Naive thymus-derived CD4-positive, alpha-beta T cell (primary cell): ENCODE data around the gene OSTN. TPM values are rescaled to one million over a fixed set of nuclear protein-coding genes. Genes with fewer than 3 reads are reported as not detected.
"Not testable (repeated sequence)": the region's sequence is repeated elsewhere in the genome, so short reads cannot be mapped to it uniquely, and the experiment has no call there.

Experiments
- ATAC-seq: fragments of 150-1000 bp; cut with Tn5 transposase; 2 replicates; pipeline ENCODE4 v1.10.0; 2021; ENCODE audit warnings: mild to moderate bottlenecking, moderate library complexity
- CTCF ChIA-PET: fragments of 350-600 bp; sonication (Branson Sonifier 250); formaldehyde crosslinking; loops from one replicate; lab custom pipeline; 2021; ENCODE audit warnings: antibody characterized with exemption; lab: Charles Lee
- POLR2A ChIA-PET: fragments of 350-600 bp; sonication (Branson Sonifier 250); formaldehyde crosslinking; loops from one replicate; lab custom pipeline; 2021; ENCODE audit warnings: antibody characterized with exemption, inconsistent platforms; lab: Charles Lee
- DNase-seq, 9 donors: peaks; one replicate each; pipeline versions ENCODE4 v3.0.0 to v3.0.0-alpha.2; 2020 to 2022; ENCODE audit warnings: mixed read lengths in 1 of 9
- H3K27ac ChIP-seq: one replicate; pipeline ENCODE4 v1.7.0; 2013; ENCODE audit warnings: mild to moderate bottlenecking, low read depth, low read length, moderate library complexity
- H3K27me3 ChIP-seq, 2 donors: one replicate each; pipeline ENCODE4 v1.7.0; 2013; ENCODE audit warnings: low read length in 2 of 2, mild to moderate bottlenecking in 2 of 2, moderate library complexity in 2 of 2; ENCODE audit not compliant: control insufficient read depth in 2 of 2, insufficient read depth in 2 of 2
- H3K36me3 ChIP-seq, 3 experiments: 1 replicate in 2 of 3; 2 replicates in 1 of 3; pipeline ENCODE4 v1.7.0; 2013; ENCODE audit warnings: low read length in 3 of 3, mild to moderate bottlenecking in 3 of 3, moderate library complexity in 1 of 3; ENCODE audit not compliant: insufficient read depth in 3 of 3, control insufficient read depth in 2 of 3
- H3K4me1 ChIP-seq, 2 donors: one replicate each; pipeline ENCODE4 v1.7.0; 2013; ENCODE audit warnings: low read length in 2 of 2, mild to moderate bottlenecking in 2 of 2, moderate library complexity in 1 of 2; ENCODE audit not compliant: control insufficient read depth in 2 of 2, insufficient read depth in 2 of 2
- H3K4me3 ChIP-seq: 2 replicates; pipeline ENCODE4 v1.7.0; 2013; ENCODE audit warnings: mild to moderate bottlenecking, low read length
- H3K9me3 ChIP-seq, 3 experiments: 1 replicate in 2 of 3; 2 replicates in 1 of 3; pipeline ENCODE4 v1.7.0; 2013; ENCODE audit warnings: low read length in 3 of 3; ENCODE audit not compliant: control insufficient read depth in 2 of 3
- H3K27ac Mint-ChIP-seq, 9 donors: one replicate each; pipeline ENCODE4 v1.8.0; 2020 to 2022; ENCODE audit warnings: mixed read lengths in 9 of 9, mild to moderate bottlenecking in 8 of 9, moderate library complexity in 5 of 9, inconsistent platforms in 2 of 9
- H3K27me3 Mint-ChIP-seq, 5 donors: one replicate each; pipeline ENCODE4 v1.8.0; 2021 to 2022; ENCODE audit warnings: mixed read lengths in 5 of 5, mild to moderate bottlenecking in 1 of 5
- H3K36me3 Mint-ChIP-seq, 5 donors: one replicate each; pipeline ENCODE4 v1.8.0; 2020 to 2022; ENCODE audit warnings: mixed read lengths in 5 of 5, mild to moderate bottlenecking in 3 of 5, inconsistent platforms in 1 of 5
- H3K4me1 Mint-ChIP-seq, 7 donors: one replicate each; pipeline ENCODE4 v1.8.0; 2020 to 2022; ENCODE audit warnings: mixed read lengths in 7 of 7, mild to moderate bottlenecking in 3 of 7, inconsistent platforms in 1 of 7
- H3K4me3 Mint-ChIP-seq, 10 donors: one replicate each; pipeline ENCODE4 v1.8.0; 2020 to 2022; ENCODE audit warnings: mild to moderate bottlenecking in 10 of 10, mixed read lengths in 10 of 10, moderate library complexity in 6 of 10, inconsistent platforms in 2 of 10
- H3K9me3 Mint-ChIP-seq, 11 donors: one replicate each; pipeline ENCODE4 v1.8.0; 2020 to 2022; ENCODE audit warnings: mixed read lengths in 11 of 11, mild to moderate bottlenecking in 4 of 11, inconsistent platforms in 1 of 11, moderate library complexity in 1 of 11
- intact Hi-C, 2 donors: fragments of 100-400 bp; cut with micrococcal nuclease; formaldehyde crosslinking; loops; one replicate each; pipeline ENCODE4 v1.15.1; 2023
- polyA plus RNA-seq, 2 donors: library from polyadenylated mRNA; unstranded; fragments of 300-500 nt; fragmentation: Illumina TruSeq; gene quantifications; one replicate each; pipeline ENCODE4 v1.2.3, GENCODE V29; 2021
- total RNA-seq, 6 experiments: library from RNA in 5 of 6; stranded (reverse) in 5 of 6; gene quantifications; 1 replicate in 5 of 6; 2 replicates in 1 of 6; pipeline ENCODE4 v1.2.3 and lab custom pipeline; 2021 to 2026

The OSTN gene
- total and polyA plus RNA-seq, 7 experiments from 2014 or later, result not detected

DNA sequence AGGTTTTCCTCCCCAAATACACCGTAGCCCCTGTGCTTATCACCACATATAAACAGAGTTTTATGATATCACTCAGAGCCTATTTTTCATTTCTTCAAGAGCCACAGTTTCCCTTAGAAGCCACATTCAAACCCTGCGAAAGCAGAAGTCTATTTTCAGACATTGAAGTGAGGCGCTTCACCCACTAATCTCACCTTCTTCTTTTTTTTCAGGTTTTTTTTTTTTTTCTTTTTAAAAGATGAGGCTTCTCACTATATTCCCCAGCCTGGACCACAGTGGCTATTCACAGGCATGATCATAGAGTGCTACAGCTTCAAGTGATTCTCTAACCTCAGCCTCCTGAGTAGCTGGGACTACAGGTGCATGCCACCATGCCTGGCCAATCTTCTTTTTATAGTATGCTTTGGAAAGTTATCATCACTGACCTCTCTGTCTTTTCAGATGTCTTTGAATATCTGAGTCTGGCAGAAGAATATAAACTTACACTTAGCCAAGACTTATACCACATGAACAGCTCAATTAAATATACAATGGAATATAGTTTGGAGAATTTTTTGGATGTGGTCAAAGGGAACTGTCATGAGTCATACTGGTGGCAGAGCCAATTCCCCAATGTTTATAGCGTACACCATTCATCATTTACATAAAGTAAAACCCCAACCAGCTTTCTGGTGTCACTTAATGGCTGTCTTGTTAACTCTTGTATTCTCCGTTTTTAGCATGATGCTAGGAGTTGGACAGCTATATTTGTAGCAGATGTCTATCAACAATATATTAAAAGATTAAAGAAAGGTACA lies 70.4 kb downstream of the OSTN start:
- intact Hi-C loops, result no loop called here
- CTCF ChIA-PET, result no interaction called here
- POLR2A ChIA-PET, result no interaction called here
- no peak for ATAC-seq
- no peak for DNase-seq
- peaks cover 0 to 3% (median 0%) of the 10 kb centered on the region in 5 donors for H3K27me3 Mint-ChIP-seq
- no peaks in the 10 kb centered on the region for H3K9me3 ChIP-seq
- no peaks in the 10 kb centered on the region for H3K36me3 ChIP-seq
- no peak overlapping the region for H3K4me3 Mint-ChIP-seq
- no peaks in the 10 kb centered on the region for H3K36me3 Mint-ChIP-seq
- H3K4me1 Mint-ChIP-seq, result no peaks in the 10 kb centered on the region
- H3K4me3 ChIP-seq, result no peak overlapping the region
- no peaks in the 10 kb centered on the region for H3K27me3 ChIP-seq
- no peaks in the 10 kb centered on the region for H3K4me1 ChIP-seq
- H3K27ac ChIP-seq, result no peak overlapping the region
- peaks cover 0 to 5% (median 0%) of the 10 kb centered on the region in 11 donors for H3K9me3 Mint-ChIP-seq
- H3K27ac Mint-ChIP-seq, result no peak overlapping the region

DNA sequence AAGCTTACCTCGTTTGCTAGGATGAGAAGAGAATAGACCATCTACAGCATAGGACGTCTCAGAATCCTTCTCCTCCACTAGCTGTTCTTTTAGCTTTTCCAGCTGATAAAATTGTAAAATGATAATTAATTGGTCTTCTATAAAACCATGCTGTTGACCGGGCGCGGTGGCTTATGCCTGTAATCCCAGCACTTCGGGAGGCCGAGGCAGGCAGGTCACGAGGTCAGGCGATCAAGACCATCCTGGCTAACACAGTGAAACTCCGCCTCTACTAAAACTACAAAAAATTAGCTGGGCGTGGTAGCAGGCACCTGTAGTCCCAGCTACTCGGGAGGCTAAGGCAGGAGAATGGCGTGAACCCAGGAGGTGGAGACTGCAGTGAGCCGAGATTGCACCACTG lies 76.2 kb downstream of the OSTN start:
- H3K27ac Mint-ChIP-seq, H3K4me1 ChIP-seq, ATAC-seq, H3K9me3 Mint-ChIP-seq, H3K4me3 Mint-ChIP-seq, POLR2A ChIA-PET, H3K9me3 ChIP-seq, H3K27me3 Mint-ChIP-seq, intact Hi-C loops, DNase-seq, H3K27me3 ChIP-seq, H3K36me3 ChIP-seq, H3K4me3 ChIP-seq, H3K27ac ChIP-seq, H3K4me1 Mint-ChIP-seq, H3K36me3 Mint-ChIP-seq, CTCF ChIA-PET: not testable (repeated sequence)

DNA sequence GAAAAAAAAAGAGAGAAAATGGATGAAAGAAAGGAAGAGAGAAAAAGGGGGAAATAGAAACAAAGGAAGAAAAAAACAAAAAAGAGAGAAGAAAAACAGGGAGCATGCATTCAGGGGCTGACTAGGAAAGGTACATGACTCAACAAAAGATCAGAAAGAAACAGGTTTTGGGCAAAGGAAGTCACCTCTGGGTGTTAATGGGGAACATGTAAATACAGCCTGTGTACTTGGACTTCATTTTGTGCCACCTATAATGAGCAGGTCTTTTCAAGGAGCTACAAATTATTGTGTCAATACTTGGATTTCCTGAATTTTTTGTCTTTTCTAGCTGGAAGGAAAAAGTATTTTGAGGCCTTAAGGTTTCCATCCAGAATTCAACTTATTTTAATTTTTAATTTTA lies 76.7 kb downstream of the OSTN start:
- no peaks in the 10 kb centered on the region for H3K27me3 ChIP-seq
- intact Hi-C loops, result no loop called here
- H3K4me1 Mint-ChIP-seq, result no peaks in the 10 kb centered on the region
- no peaks in the 10 kb centered on the region for H3K36me3 Mint-ChIP-seq
- H3K27ac Mint-ChIP-seq, result no peak overlapping the region
- DNase-seq, result no peak
- no peaks in the 10 kb centered on the region for H3K4me1 ChIP-seq
- POLR2A ChIA-PET, result no interaction called here
- no peak overlapping the region for H3K4me3 ChIP-seq
- H3K4me3 Mint-ChIP-seq, result no peak overlapping the region
- no peak for ATAC-seq
- CTCF ChIA-PET, result no interaction called here
- peaks cover 0 to 5% (median 0%) of the 10 kb centered on the region in 11 donors for H3K9me3 Mint-ChIP-seq
- H3K27ac ChIP-seq, result no peak overlapping the region
- no peaks in the 10 kb centered on the region for H3K36me3 ChIP-seq
- H3K9me3 ChIP-seq, result no peaks in the 10 kb centered on the region
- no peaks in the 10 kb centered on the region for H3K27me3 Mint-ChIP-seq

DNA sequence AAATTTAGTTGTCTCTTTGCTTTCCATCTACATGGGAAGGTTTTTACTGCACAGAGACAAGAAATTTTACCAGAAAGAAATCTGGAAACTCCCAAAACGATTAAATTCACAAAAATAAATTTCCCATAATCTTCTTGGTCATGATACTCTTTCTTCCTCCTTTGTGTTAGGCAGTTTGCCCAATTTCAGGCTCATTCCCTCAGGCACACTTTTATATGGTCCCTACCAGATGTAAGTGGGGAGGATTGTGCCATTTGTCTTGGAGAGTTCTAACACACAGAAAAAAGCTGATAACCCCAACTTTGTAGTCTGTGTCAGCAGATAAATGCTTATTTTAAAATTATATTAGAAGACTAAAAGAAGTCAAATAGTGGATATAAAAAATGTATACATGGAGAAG lies 81.1 kb downstream of the OSTN start:
- H3K4me1 Mint-ChIP-seq, result no peaks in the 10 kb centered on the region
- intact Hi-C loops, result no loop called here
- H3K36me3 Mint-ChIP-seq, result no peaks in the 10 kb centered on the region
- no peaks in the 10 kb centered on the region for H3K9me3 ChIP-seq
- ATAC-seq (no peak), DNase-seq (no peak)
- H3K27me3 Mint-ChIP-seq, result no peaks in the 10 kb centered on the region
- peaks cover 0 to 3% (median 0%) of the 10 kb centered on the region in 11 donors for H3K9me3 Mint-ChIP-seq
- no peaks in the 10 kb centered on the region for H3K36me3 ChIP-seq
- H3K4me1 ChIP-seq, result no peaks in the 10 kb centered on the region
- CTCF ChIA-PET, result no interaction called here
- H3K27me3 ChIP-seq, result no peaks in the 10 kb centered on the region
- H3K27ac ChIP-seq, result no peak overlapping the region
- no peak overlapping the region for H3K27ac Mint-ChIP-seq
- POLR2A ChIA-PET, result no interaction called here
- H3K4me3 ChIP-seq, result no peak overlapping the region
- no peak overlapping the region for H3K4me3 Mint-ChIP-seq

DNA sequence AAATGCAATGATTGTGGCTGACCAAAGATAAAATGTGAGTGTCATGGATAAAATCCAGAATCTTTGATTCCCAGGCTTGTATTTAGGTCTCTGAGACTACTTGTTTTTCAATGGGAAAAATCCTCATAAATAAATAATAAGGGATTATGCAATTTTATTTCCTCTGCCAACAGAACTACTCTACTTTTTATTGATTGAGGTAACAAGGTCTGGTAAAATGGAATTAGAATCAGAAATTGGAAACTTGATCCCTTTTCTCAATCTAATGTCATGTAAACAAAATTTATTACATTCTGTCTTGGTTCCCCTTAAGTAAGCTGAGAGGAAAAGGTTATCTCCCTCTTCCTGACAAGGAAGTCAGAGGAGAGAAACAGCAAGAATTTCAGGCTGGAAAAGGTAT lies 81.8 kb downstream of the OSTN start:
- H3K9me3 ChIP-seq, result no peaks in the 10 kb centered on the region
- DNase-seq (no peak), ATAC-seq (no peak)
- no peaks in the 10 kb centered on the region for H3K4me1 Mint-ChIP-seq
- H3K27me3 ChIP-seq, result no peaks in the 10 kb centered on the region
- no peak overlapping the region for H3K27ac Mint-ChIP-seq
- H3K27me3 Mint-ChIP-seq, result no peaks in the 10 kb centered on the region
- no peak overlapping the region for H3K27ac ChIP-seq
- ChIA-PET CTCF (no interaction called here), POLR2A (no interaction called here)
- H3K36me3 Mint-ChIP-seq, result no peaks in the 10 kb centered on the region
- H3K36me3 ChIP-seq, result no peaks in the 10 kb centered on the region
- H3K4me3 Mint-ChIP-seq, result no peak overlapping the region
- H3K9me3 Mint-ChIP-seq, result peaks cover 0 to 6% (median 0%) of the 10 kb centered on the region in 11 donors
- intact Hi-C loops, result no loop called here
- no peak overlapping the region for H3K4me3 ChIP-seq
- H3K4me1 ChIP-seq, result no peaks in the 10 kb centered on the region

DNA sequence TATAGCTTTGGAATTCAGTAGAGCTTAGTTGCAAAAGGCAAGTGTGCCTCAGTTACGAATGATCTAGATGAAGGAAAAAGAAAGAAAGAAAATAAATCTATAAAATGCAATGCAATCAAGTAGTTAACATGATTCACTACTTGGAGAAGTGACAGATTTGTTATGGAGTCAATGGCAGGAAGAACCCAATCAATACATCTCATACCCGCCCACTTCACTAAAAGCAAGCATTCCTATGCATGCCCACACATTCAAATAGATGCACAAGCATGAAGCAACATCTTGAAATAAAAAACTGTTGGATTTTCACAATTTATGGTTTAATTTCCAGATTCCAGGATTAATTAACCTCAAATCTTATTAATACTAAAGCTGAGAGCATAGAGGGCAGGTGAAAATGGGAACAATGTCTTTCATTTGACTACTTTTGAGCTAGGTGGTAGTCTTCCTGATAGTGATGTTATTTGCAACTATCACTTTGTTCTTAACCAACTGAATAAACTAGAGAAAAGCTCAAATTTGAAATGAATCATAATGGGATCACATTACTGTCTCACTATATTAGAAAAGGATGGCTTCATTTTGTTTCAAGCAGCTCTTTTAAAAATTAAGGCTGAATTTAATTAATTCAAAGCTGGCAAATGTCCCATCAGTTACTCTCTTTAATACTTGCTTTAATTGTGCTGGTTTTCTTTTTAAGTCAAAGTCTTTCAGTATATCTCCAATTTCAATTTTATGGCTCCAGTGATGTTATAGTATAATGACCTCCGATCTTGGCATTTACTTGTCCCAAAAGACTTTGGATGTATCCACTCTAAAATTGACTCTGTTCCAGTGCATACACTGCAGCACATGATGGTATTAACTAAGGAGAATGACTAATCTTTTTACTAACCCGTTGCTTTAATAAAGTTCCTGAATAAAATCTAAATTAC lies 83.5 kb downstream of the OSTN start:
- H3K27me3 Mint-ChIP-seq, result no peaks in the 10 kb centered on the region
- no peak for DNase-seq

More for the DNA sequence above, 83.5 kb downstream of the OSTN start:
- ATAC-seq, result no peak
- Mint-ChIP-seq H3K36me3 (no peaks in the 10 kb centered on the region), H3K4me3 (no peak overlapping the region), H3K4me1 (no peaks in the 10 kb centered on the region), H3K9me3 (peaks cover 0 to 8% (median 2%) of the 10 kb centered on the region in 11 donors), H3K27ac (no peak overlapping the region)
- ChIA-PET CTCF (no interaction called here), POLR2A (no interaction called here)
- H3K4me3 ChIP-seq, result no peak overlapping the region
- intact Hi-C loops, result no loop called here
- no peak overlapping the region for H3K27ac ChIP-seq
- H3K9me3 ChIP-seq, result no peaks in the 10 kb centered on the region
- no peaks in the 10 kb centered on the region for H3K4me1 ChIP-seq
- no peaks in the 10 kb centered on the region for H3K27me3 ChIP-seq
- no peaks in the 10 kb centered on the region for H3K36me3 ChIP-seq
